ENCODE data around the gene CFLAR.

Gene CFLAR

GRCh38 chr2:201116115-201116958 is at the start of gene CFLAR:
CFLAR (plus strand) TSS chr2:201116164; CDS start chr2:201129866, 13,702 bp downstream.
- Histone ChIP-seq H3F3A (ENCODE audit: insufficient read depth, low read length) (0 out of 2 replicates have a peak, but pooled peaks cover 7% of the 10 kb centered on the region), H3K4me2 (ENCODE audit: low read length) (peak within 1 kb of the TSS; percentile 91), H3K4me3 (ENCODE audit: low read depth, low read length, poor library complexity, severe bottlenecking) (peak within 1 kb of the TSS; percentile 85), H2AFZ (ENCODE audit: low read length) (no peak within 1 kb of the TSS), H4K20me1 (ENCODE audit: insufficient read depth, low read length) (no peaks in the 10 kb centered on the region), H3K4me1 (ENCODE audit: insufficient read depth, low read length, severe bottlenecking) (peaks cover 52% of the 10 kb centered on the region), H3K9ac (ENCODE audit: low read length) (peak within 1 kb of the TSS; percentile 94), H3K9me3 (ENCODE audit: low read length) (no peaks in the 10 kb centered on the region), H3K27ac (ENCODE audit: low read depth, low read length, poor library complexity, severe bottlenecking) (peak within 1 kb of the TSS; percentile 96), H3K9me2 (ENCODE audit: low read depth, low read length) (no peaks in the 10 kb centered on the region), H3K27me3 (ENCODE audit: insufficient read depth, low read length) (no peaks in the 10 kb centered on the region), H3K79me2 (ENCODE audit: insufficient read depth, low read length) (peaks cover 22% of the 10 kb centered on the region), H3K36me3 (ENCODE audit: insufficient read depth, low read length) (no peaks in the 10 kb centered on the region)
- TF ChIP-seq CTCF (IDR thresholded peaks at IDR 0.05; ENCODE audit: low read length) (no peak), EZH2 (IDR thresholded peaks at IDR 0.05; ENCODE audit: borderline replicate concordance, low read length) (no peak)

- Histone ChIP-seq H3F3A (ENCODE audit: insufficient read depth, low read length) (no peaks in the 10 kb centered on the region), H3K9me3 (ENCODE audit: low read length) (no peaks in the 10 kb centered on the region), H3K4me1 (ENCODE audit: insufficient read depth, low read length, severe bottlenecking) (peaks cover 48% of the 10 kb centered on the region), H3K27me3 (ENCODE audit: insufficient read depth, low read length) (no peaks in the 10 kb centered on the region), H3K9ac (ENCODE audit: low read length) (peak overlapping the region; percentile 81), H4K20me1 (ENCODE audit: insufficient read depth, low read length) (no peaks in the 10 kb centered on the region), H3K36me3 (ENCODE audit: insufficient read depth, low read length) (no peaks in the 10 kb centered on the region), H3K4me2 (ENCODE audit: low read length) (peak overlapping the region; percentile 89), H3K79me2 (ENCODE audit: insufficient read depth, low read length) (peaks cover 88% of the 10 kb centered on the region), H2AFZ (ENCODE audit: low read length) (no peak overlapping the region), H3K27ac (ENCODE audit: low read depth, low read length, poor library complexity, severe bottlenecking) (peak overlapping the region; percentile 73), H3K9me2 (ENCODE audit: low read depth, low read length) (no peaks in the 10 kb centered on the region), H3K4me3 (ENCODE audit: low read depth, low read length, poor library complexity, severe bottlenecking) (peak overlapping the region; percentile 90)
- TF ChIP-seq CTCF (IDR thresholded peaks at IDR 0.05; ENCODE audit: low read length) (no peak), EZH2 (IDR thresholded peaks at IDR 0.05; ENCODE audit: borderline replicate concordance, low read length) (no peak)
Measured at GRCh38 chr2:201070948-201071478, 45.0 kb upstream of the CFLAR start.

- peak within 1 kb of the TSS; percentile 81 for H3K9ac ChIP-seq (ENCODE audit: low read length)
Measured at GRCh38 chr2:201071479-201072200, 44.3 kb upstream of the CFLAR start, which contains the start of the genes HYCC2 and NDUFB3. HYCC2 (minus strand) TSS chr2:201071671; CDS start chr2:201024009, 47,662 bp downstream. NDUFB3 (plus strand) TSS chr2:201072001; CDS start chr2:201078883, 6,882 bp downstream.

More at GRCh38 chr2:201071479-201072200, 44.3 kb upstream of the CFLAR start, which contains the start of the genes HYCC2 and NDUFB3:
- Histone ChIP-seq H2AFZ (ENCODE audit: low read length) (0 out of 2 replicates have a peak within 1 kb of the TSS, but pooled peaks have one; percentile 29), H3F3A (ENCODE audit: insufficient read depth, low read length) (no peaks in the 10 kb centered on the region), H3K4me3 (ENCODE audit: low read depth, low read length, poor library complexity, severe bottlenecking) (peak within 1 kb of the TSS; percentile 90), H3K27me3 (ENCODE audit: insufficient read depth, low read length) (no peaks in the 10 kb centered on the region), H3K4me1 (ENCODE audit: insufficient read depth, low read length, severe bottlenecking) (peaks cover 48% of the 10 kb centered on the region), H4K20me1 (ENCODE audit: insufficient read depth, low read length) (no peaks in the 10 kb centered on the region), H3K4me2 (ENCODE audit: low read length) (peak within 1 kb of the TSS; percentile 89), H3K9me2 (ENCODE audit: low read depth, low read length) (no peaks in the 10 kb centered on the region), H3K36me3 (ENCODE audit: insufficient read depth, low read length) (no peaks in the 10 kb centered on the region), H3K79me2 (ENCODE audit: insufficient read depth, low read length) (peaks cover 84% of the 10 kb centered on the region), H3K9me3 (ENCODE audit: low read length) (no peaks in the 10 kb centered on the region), H3K27ac (ENCODE audit: low read depth, low read length, poor library complexity, severe bottlenecking) (peak within 1 kb of the TSS; percentile 73)
- TF ChIP-seq EZH2 (IDR thresholded peaks at IDR 0.05; ENCODE audit: borderline replicate concordance, low read length), result no peak
- peak; percentile 40; the same call in 1 of the 2 replicates for TF ChIP-seq CTCF (IDR thresholded peaks at IDR 0.05; ENCODE audit: low read length)

All from OCI-LY1 (cell line).